H9 (cell line): ENCODE data around the gene CHAF1A. TPM values are rescaled to one million over a fixed set of nuclear protein-coding genes. Genes with fewer than 3 reads are reported as not detected.

ENCODE experiments used
- DNase-seq: peaks from one replicate; pipeline ENCODE4 v3.0.0-alpha.2; 2017
- H2AFZ ChIP-seq: one replicate; pipeline ENCODE4 v1.6.1; 2013; ENCODE audit warnings: mild to moderate bottlenecking, low read length, control low read depth, moderate library complexity
- H2AK5ac ChIP-seq: 2 replicates; pipeline ENCODE4 v1.6.1; 2013; ENCODE audit warnings: low read length, control low read depth, mixed read lengths; ENCODE audit not compliant: insufficient read length
- H2BK120ac ChIP-seq: one replicate; pipeline ENCODE4 v1.6.1; 2013; ENCODE audit warnings: low read depth, mild to moderate bottlenecking, low read length, control low read depth, inconsistent platforms; ENCODE audit not compliant: poor library complexity, severe bottlenecking
- H2BK12ac ChIP-seq: 2 replicates; pipeline ENCODE4 v1.6.1; 2013; ENCODE audit warnings: low read length, control low read depth, mixed read lengths, low read depth; ENCODE audit not compliant: insufficient read length
- H2BK15ac ChIP-seq: 2 replicates; pipeline ENCODE4 v1.6.1; 2013; ENCODE audit warnings: low read depth, low read length, control low read depth
- H2BK20ac ChIP-seq: one replicate; pipeline ENCODE4 v1.6.1; 2013; ENCODE audit warnings: low read depth, mild to moderate bottlenecking, low read length, control low read depth, inconsistent platforms; ENCODE audit not compliant: poor library complexity, severe bottlenecking
- H2BK5ac ChIP-seq: 2 replicates; pipeline ENCODE4 v1.6.1; 2013; ENCODE audit warnings: low read length, control low read depth, mixed read lengths; ENCODE audit not compliant: insufficient read length
- H3K14ac ChIP-seq: 2 replicates; pipeline ENCODE4 v1.6.1; 2013; ENCODE audit warnings: low read length, control low read depth; ENCODE audit not compliant: insufficient read depth
- H3K18ac ChIP-seq: 2 replicates; pipeline ENCODE4 v1.6.1; 2013; ENCODE audit warnings: low read depth, mild to moderate bottlenecking, mixed read lengths, low read length, control low read depth; ENCODE audit not compliant: insufficient read length
- H3K23ac ChIP-seq: 2 replicates; pipeline ENCODE4 v1.6.1; 2013; ENCODE audit warnings: low read length, control low read depth, mixed read lengths, low read depth; ENCODE audit not compliant: insufficient read length
- H3K23me2 ChIP-seq: 2 replicates; pipeline ENCODE4 v1.6.1; 2013; ENCODE audit warnings: low read depth, mild to moderate bottlenecking, mixed read lengths, low read length, control low read depth; ENCODE audit not compliant: insufficient read length, poor library complexity, severe bottlenecking
- H3K27ac ChIP-seq: 2 replicates; pipeline ENCODE4 v1.5.1; 2013; ENCODE audit warnings: low read length, control low read depth, mixed read lengths, low read depth; ENCODE audit not compliant: insufficient read length
- H3K27me3 ChIP-seq: 2 replicates; pipeline ENCODE4 v1.6.1; 2013; ENCODE audit warnings: low read length, control low read depth, inconsistent platforms; ENCODE audit not compliant: insufficient read depth
- H3K4ac ChIP-seq: 2 replicates; pipeline ENCODE4 v1.6.1; 2013; ENCODE audit warnings: low read depth, mild to moderate bottlenecking, control low read depth, inconsistent platforms, low read length, moderate library complexity
- H3K4me1 ChIP-seq: 2 replicates; pipeline ENCODE4 v1.6.1; 2013; ENCODE audit warnings: low read length, control low read depth, inconsistent platforms; ENCODE audit not compliant: insufficient read depth
- H3K4me2 ChIP-seq: 2 replicates; pipeline ENCODE4 v1.6.1; 2013; ENCODE audit warnings: low read length, control low read depth, mixed read lengths; ENCODE audit not compliant: insufficient read length, insufficient read depth
- H3K56ac ChIP-seq: 2 replicates; pipeline ENCODE4 v1.6.1; 2013; ENCODE audit warnings: low read depth, mild to moderate bottlenecking, mixed read lengths, low read length, control low read depth; ENCODE audit not compliant: insufficient read length
- H3K79me1 ChIP-seq: 2 replicates; pipeline ENCODE4 v1.6.1; 2013; ENCODE audit warnings: low read depth, mild to moderate bottlenecking, moderate library complexity, low read length, control low read depth, inconsistent platforms; ENCODE audit not compliant: insufficient read depth, poor library complexity, severe bottlenecking
- H3K79me2 ChIP-seq: 2 replicates; pipeline ENCODE4 v1.6.1; 2013; ENCODE audit warnings: low read length, control low read depth, inconsistent platforms; ENCODE audit not compliant: insufficient read depth
- H3K9ac ChIP-seq: 2 replicates; pipeline ENCODE4 v1.6.1; 2013; ENCODE audit warnings: low read length, control low read depth, mixed read lengths; ENCODE audit not compliant: insufficient read length; ENCODE audit errors: extremely low read depth
- H3K9me3 ChIP-seq: one replicate; pipeline ENCODE4 v1.6.1; 2013; ENCODE audit warnings: low read depth, low read length, inconsistent platforms; ENCODE audit not compliant: control insufficient read depth
- H3T11ph ChIP-seq: one replicate; pipeline ENCODE4 v1.6.1; 2013; ENCODE audit warnings: mild to moderate bottlenecking, low read length, control low read depth, inconsistent platforms
- H4K20me1 ChIP-seq: one replicate; pipeline ENCODE4 v1.6.1; 2013; ENCODE audit not compliant: control insufficient read depth, insufficient read length, insufficient read depth
- H4K5ac ChIP-seq: 2 replicates; pipeline ENCODE4 v1.6.1; 2013; ENCODE audit warnings: low read depth, mild to moderate bottlenecking, mixed read lengths, low read length, control low read depth; ENCODE audit not compliant: insufficient read length
- H4K8ac ChIP-seq: replicated peaks from 2 replicates; pipeline ENCODE4 v1.6.1; 2013; ENCODE audit warnings: low read length, control low read depth, mixed read lengths, low read depth; ENCODE audit not compliant: insufficient read length
- H4K91ac ChIP-seq: 2 replicates; pipeline ENCODE4 v1.6.1; 2013; ENCODE audit warnings: low read depth, mild to moderate bottlenecking, moderate library complexity, mixed read lengths, low read length, control low read depth; ENCODE audit not compliant: insufficient read length
- H3K27ac Mint-ChIP-seq, 3 experiments: 2 replicates in 2 of 3; 3 replicates in 1 of 3; pipeline ENCODE4 v1.8.0; 2020 to 2021; ENCODE audit warnings: mixed read lengths in 3 of 3, mild to moderate bottlenecking in 1 of 3, moderate library complexity in 1 of 3
- H3K27me3 Mint-ChIP-seq: 2 replicates; pipeline ENCODE4 v1.8.0; 2021; ENCODE audit warnings: low read depth, mild to moderate bottlenecking, moderate library complexity, mixed read lengths
- H3K36me3 Mint-ChIP-seq, 3 experiments: 2 replicates in 2 of 3; 3 replicates in 1 of 3; pipeline ENCODE4 v1.8.0; 2020 to 2021; ENCODE audit warnings: low read depth in 3 of 3, mixed read lengths in 3 of 3; ENCODE audit not compliant: insufficient read depth in 1 of 3
- H3K4me1 Mint-ChIP-seq, 2 experiments: 2 replicates each; pipeline ENCODE4 v1.8.0; 2020; ENCODE audit warnings: mixed read lengths in 2 of 2
- H3K4me3 Mint-ChIP-seq, 2 experiments: 2 replicates in 1 of 2; 3 replicates in 1 of 2; pipeline ENCODE4 v1.8.0; 2020 to 2021; ENCODE audit warnings: mild to moderate bottlenecking in 2 of 2, mixed read lengths in 2 of 2, moderate library complexity in 1 of 2
- H3K9me3 Mint-ChIP-seq, 2 experiments: 2 replicates in 1 of 2; 3 replicates in 1 of 2; pipeline ENCODE4 v1.8.0; 2020; ENCODE audit warnings: mild to moderate bottlenecking in 2 of 2, mixed read lengths in 2 of 2, moderate library complexity in 1 of 2
- WGBS: extraction: QIAGEN DNeasy Blood & Tissue Kit; methylation state at CpG from one replicate; pipeline ENCODE4 v1.1.7; 2013; ENCODE audit warnings: missing lambda C conversion rate, low lambda C conversion rate, mixed read lengths; ENCODE audit not compliant: insufficient read length; ENCODE audit errors: extremely low coverage; 5-methylcytosine and 5-hydroxymethylcytosine counted together
- total RNA-seq: library from RNA; stranded (reverse); gene quantifications from 2 replicates; pipeline ENCODE4 v1.2.1, GENCODE V29; 2021
- TF ChIP-seq, protein P1 (sequence below): fragments of 200-600 bp; sonication (generic); conservative IDR thresholded peaks from 3 replicates; pipeline ENCODE4 v1.8.0; 2021; ENCODE audit warnings: antibody characterized with exemption, mild to moderate bottlenecking

The CHAF1A gene
- total RNA-seq, 1 experiment from 2014 or later, result 143 TPM

DNA sequence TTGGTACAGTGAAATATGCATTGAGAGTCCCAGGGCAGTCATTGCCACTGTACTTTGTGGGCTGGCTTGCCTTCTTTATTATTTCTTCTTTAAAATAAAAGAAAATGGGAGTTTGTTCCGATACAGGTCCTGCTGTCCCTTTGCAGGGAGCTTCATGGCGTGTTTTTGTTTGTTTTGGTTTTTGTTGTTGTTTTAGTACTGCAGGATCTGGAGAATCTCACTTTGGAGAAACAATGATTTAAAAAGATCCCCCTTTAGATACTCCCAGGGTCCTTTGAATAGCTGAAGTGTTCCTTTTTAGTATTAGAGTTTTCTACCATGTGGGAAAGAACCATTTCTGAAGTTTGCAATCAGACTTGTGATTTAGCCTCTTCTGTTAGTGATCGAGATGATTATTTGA is 11.1 kb downstream of the CHAF1A start:
- peaks cover 49 to 59% of the 10 kb centered on the region in 2 experiments for H3K4me1 Mint-ChIP-seq
- no peak overlapping the region for H3K27ac ChIP-seq
- H3K4ac ChIP-seq, result no peak overlapping the region
- no peak overlapping the region for H2BK5ac ChIP-seq
- H2BK12ac ChIP-seq, result no peak overlapping the region
- H3K9me3 Mint-ChIP-seq, result no peaks in the 10 kb centered on the region
- WGBS, result no CpG with 5 or more reads among the region's 3 CpGs
- no peak overlapping the region for H4K91ac ChIP-seq
- no peaks in the 10 kb centered on the region for H3K23me2 ChIP-seq
- H2AK5ac ChIP-seq, result no peak overlapping the region
- peak overlapping the region in 1 of 2 experiments; percentile 5; a peak in 1 of 5 replicates for H3K4me3 Mint-ChIP-seq
- H3K9me3 ChIP-seq, result no peaks in the 10 kb centered on the region
- no peaks in the 10 kb centered on the region for H3K27me3 Mint-ChIP-seq
- no peak overlapping the region for H4K5ac ChIP-seq
- peaks cover 9% of the 10 kb centered on the region for H3K79me1 ChIP-seq
- peaks cover 3% of the 10 kb centered on the region; the same call in 1 of the 2 replicates for H3K4me1 ChIP-seq
- H3K4me2 ChIP-seq, result no peak overlapping the region
- no peak overlapping the region for H3K23ac ChIP-seq
- no peak overlapping the region for H3K9ac ChIP-seq
- TF ChIP-seq, protein P1, sequence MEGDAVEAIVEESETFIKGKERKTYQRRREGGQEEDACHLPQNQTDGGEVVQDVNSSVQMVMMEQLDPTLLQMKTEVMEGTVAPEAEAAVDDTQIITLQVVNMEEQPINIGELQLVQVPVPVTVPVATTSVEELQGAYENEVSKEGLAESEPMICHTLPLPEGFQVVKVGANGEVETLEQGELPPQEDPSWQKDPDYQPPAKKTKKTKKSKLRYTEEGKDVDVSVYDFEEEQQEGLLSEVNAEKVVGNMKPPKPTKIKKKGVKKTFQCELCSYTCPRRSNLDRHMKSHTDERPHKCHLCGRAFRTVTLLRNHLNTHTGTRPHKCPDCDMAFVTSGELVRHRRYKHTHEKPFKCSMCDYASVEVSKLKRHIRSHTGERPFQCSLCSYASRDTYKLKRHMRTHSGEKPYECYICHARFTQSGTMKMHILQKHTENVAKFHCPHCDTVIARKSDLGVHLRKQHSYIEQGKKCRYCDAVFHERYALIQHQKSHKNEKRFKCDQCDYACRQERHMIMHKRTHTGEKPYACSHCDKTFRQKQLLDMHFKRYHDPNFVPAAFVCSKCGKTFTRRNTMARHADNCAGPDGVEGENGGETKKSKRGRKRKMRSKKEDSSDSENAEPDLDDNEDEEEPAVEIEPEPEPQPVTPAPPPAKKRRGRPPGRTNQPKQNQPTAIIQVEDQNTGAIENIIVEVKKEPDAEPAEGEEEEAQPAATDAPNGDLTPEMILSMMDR, result no peak
- H4K8ac ChIP-seq, result no peak overlapping the region
- H2AFZ ChIP-seq, result no peak overlapping the region
- H4K20me1 ChIP-seq, result peaks cover 5% of the 10 kb centered on the region
- H2BK120ac ChIP-seq, result no peak overlapping the region
- peaks cover 49 to 85% (median 74%) of the 10 kb centered on the region in 3 experiments for H3K36me3 Mint-ChIP-seq
- H3K27ac Mint-ChIP-seq, result peak overlapping the region; percentile 89 to 98 (median 97); a peak in 6 of 7 replicates
- no peak overlapping the region for H2BK20ac ChIP-seq
- no peak overlapping the region for H2BK15ac ChIP-seq
- no peak overlapping the region for H3K18ac ChIP-seq
- H3K56ac ChIP-seq, result no peak overlapping the region
- H3T11ph ChIP-seq, result no peak overlapping the region
- H3K14ac ChIP-seq, result no peak overlapping the region
- H3K79me2 ChIP-seq, result peaks cover 38% of the 10 kb centered on the region; the same call in 1 of the 2 replicates
- no peaks in the 10 kb centered on the region for H3K27me3 ChIP-seq
- no peak for DNase-seq
